Measurements from ENCODE around the gene SULF2.

Gene SULF2

GRCh38 chr20:47778398-47779354 lies 6.6 kb downstream of the SULF2 start:
- Histone ChIP-seq H3K4me3 (ENCODE audit: low read depth, low read length) (no peak overlapping the region), H3K36me3 (replicated peaks) (no peaks in the 10 kb centered on the region), H3K27ac (no peak overlapping the region), H3K27me3 (replicated peaks) (peaks cover 10% of the 10 kb centered on the region)
- in situ Hi-C loops (cut with HindIII; ENCODE audit: low pct_ligation_motif_present, low sequenced_read_pairs), result no loop called here
- TF ChIP-seq, protein P1, sequence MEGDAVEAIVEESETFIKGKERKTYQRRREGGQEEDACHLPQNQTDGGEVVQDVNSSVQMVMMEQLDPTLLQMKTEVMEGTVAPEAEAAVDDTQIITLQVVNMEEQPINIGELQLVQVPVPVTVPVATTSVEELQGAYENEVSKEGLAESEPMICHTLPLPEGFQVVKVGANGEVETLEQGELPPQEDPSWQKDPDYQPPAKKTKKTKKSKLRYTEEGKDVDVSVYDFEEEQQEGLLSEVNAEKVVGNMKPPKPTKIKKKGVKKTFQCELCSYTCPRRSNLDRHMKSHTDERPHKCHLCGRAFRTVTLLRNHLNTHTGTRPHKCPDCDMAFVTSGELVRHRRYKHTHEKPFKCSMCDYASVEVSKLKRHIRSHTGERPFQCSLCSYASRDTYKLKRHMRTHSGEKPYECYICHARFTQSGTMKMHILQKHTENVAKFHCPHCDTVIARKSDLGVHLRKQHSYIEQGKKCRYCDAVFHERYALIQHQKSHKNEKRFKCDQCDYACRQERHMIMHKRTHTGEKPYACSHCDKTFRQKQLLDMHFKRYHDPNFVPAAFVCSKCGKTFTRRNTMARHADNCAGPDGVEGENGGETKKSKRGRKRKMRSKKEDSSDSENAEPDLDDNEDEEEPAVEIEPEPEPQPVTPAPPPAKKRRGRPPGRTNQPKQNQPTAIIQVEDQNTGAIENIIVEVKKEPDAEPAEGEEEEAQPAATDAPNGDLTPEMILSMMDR (IDR thresholded peaks at IDR 0.05; ENCODE audit: low read depth, low read length, missing control alignments), result no peak
- DNase-seq, result no peak

- in situ Hi-C loops (cut with HindIII; ENCODE audit: low pct_ligation_motif_present, low sequenced_read_pairs), result no loop called here
- peaks cover 2% of the 10 kb centered on the region for H3K27me3 ChIP-seq (replicated peaks)
- no peak overlapping the region for H3K4me3 ChIP-seq (ENCODE audit: low read depth, low read length)
- no peak overlapping the region for H3K27ac ChIP-seq
- TF ChIP-seq, protein P1 (IDR thresholded peaks at IDR 0.05; ENCODE audit: low read depth, low read length, missing control alignments), result no peak
- H3K36me3 ChIP-seq (replicated peaks), result no peaks in the 10 kb centered on the region
- no peak for DNase-seq
Observed at GRCh38 chr20:47777220-47777619, 8.1 kb downstream of the SULF2 start.

DNA sequence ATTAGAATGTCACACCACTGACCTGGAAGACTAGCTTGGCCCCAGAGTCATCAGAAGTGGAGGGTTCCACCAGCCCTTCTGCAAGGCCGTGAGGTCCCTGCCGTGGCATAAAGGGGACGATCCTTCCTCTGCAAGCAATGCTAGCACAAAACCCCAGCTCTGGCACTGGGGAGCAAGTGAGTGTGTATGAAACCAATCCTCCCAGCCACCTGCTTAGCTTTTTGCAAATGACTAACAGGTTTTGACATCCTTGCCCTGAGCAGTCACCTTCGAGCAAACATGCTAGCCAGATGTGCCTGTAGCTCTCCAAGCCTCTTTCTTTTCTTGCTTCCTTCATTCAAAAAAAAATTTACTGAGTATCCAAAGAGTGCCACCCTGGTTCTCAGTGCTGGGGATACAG lies 8.6 kb downstream of the SULF2 start:
- in situ Hi-C loops (cut with HindIII; ENCODE audit: low pct_ligation_motif_present, low sequenced_read_pairs), result no loop called here
- Histone ChIP-seq H3K4me3 (ENCODE audit: low read depth, low read length) (no peak overlapping the region), H3K27me3 (replicated peaks) (peaks cover 2% of the 10 kb centered on the region), H3K36me3 (replicated peaks) (no peaks in the 10 kb centered on the region), H3K27ac (no peak overlapping the region)
- DNase-seq, result no peak
- TF ChIP-seq, protein P1 (IDR thresholded peaks at IDR 0.05; ENCODE audit: low read depth, low read length, missing control alignments), result no peak

GRCh38 chr20:47775841-47776240 lies 9.4 kb downstream of the SULF2 start:
- no peaks in the 10 kb centered on the region for H3K36me3 ChIP-seq (replicated peaks)
- no peak for DNase-seq
- H3K27me3 ChIP-seq (replicated peaks), result peaks cover 2% of the 10 kb centered on the region
- in situ Hi-C loops (cut with HindIII; ENCODE audit: low pct_ligation_motif_present, low sequenced_read_pairs), result no loop called here
- H3K27ac ChIP-seq, result no peak overlapping the region
- TF ChIP-seq, protein P1 (IDR thresholded peaks at IDR 0.05; ENCODE audit: low read depth, low read length, missing control alignments), result no peak
- H3K4me3 ChIP-seq (ENCODE audit: low read depth, low read length), result no peak overlapping the region

GRCh38 chr20:47775039-47775438 lies 10.2 kb downstream of the SULF2 start:
- H3K36me3 ChIP-seq (replicated peaks), result no peaks in the 10 kb centered on the region
- TF ChIP-seq, protein P1 (IDR thresholded peaks at IDR 0.05; ENCODE audit: low read depth, low read length, missing control alignments), result no peak
- H3K27ac ChIP-seq, result no peak overlapping the region
- no peak overlapping the region for H3K4me3 ChIP-seq (ENCODE audit: low read depth, low read length)
- no peak for DNase-seq
- in situ Hi-C loops (cut with HindIII; ENCODE audit: low pct_ligation_motif_present, low sequenced_read_pairs), result no loop called here
- peaks cover 2% of the 10 kb centered on the region for H3K27me3 ChIP-seq (replicated peaks)
